Ovary (tissue), 3 donors: Measurements from ENCODE around the gene FUBP1.

Experiments used
- CTCF ChIP-seq, 3 donors: fragments of 450-650 bp in 2 of 3; fragments of 200-600 bp in 1 of 3; IDR thresholded peaks; one replicate each; pipeline versions ENCODE4 v1.5.1 to v1.8.0; 2016 to 2022; ENCODE audit warnings: antibody characterized with exemption in 3 of 3, mild to moderate bottlenecking in 1 of 3
- EP300 ChIP-seq: sonication (generic); formaldehyde crosslinking; IDR thresholded peaks from one replicate; pipeline ENCODE4 v1.6.1; 2017; ENCODE audit warnings: antibody characterized with exemption
- POLR2A ChIP-seq: fragments of 450-650 bp; IDR thresholded peaks from one replicate; pipeline ENCODE4 v1.6.1; 2017; ENCODE audit warnings: antibody characterized with exemption, mild to moderate bottlenecking, moderate library complexity
- donor health status: DM: no; HTN: no; CAD: no.

GRCh38 chr1:77950873-77951272 lies 28.0 kb downstream of the FUBP1 start:
- TF ChIP-seq POLR2A (no peak), CTCF (IDR thresholded peaks at IDR 0.05) (no peak), EP300 (no peak)
